Measurements from ENCODE around the gene CCDC180.
"Not testable (repeated sequence)": the region's sequence is repeated elsewhere in the genome, so short reads cannot be mapped to it uniquely, and the experiment has no call there.

CCDC180 gene

GRCh38 chr9:97307500-97308163 lies at the start of gene CCDC180:
CCDC180 (plus strand) TSS chr9:97307659; CDS start chr9:97308064, 405 bp downstream.
- no peak for DNase-seq

- not testable (repeated sequence) for DNase-seq
Measured at GRCh38 chr9:97259834-97260514, 47.5 kb upstream of the CCDC180 start.

- DNase-seq: no peak
Measured at GRCh38 chr9:97271292-97271691, 36.2 kb upstream of the CCDC180 start.

GRCh38 chr9:97272072-97272471 lies 35.4 kb upstream of the CCDC180 start:
- no peak for DNase-seq

- no peak for DNase-seq
Measured at GRCh38 chr9:97276310-97276852, 31.1 kb upstream of the CCDC180 start.

GRCh38 chr9:97277953-97278352 lies 29.5 kb upstream of the CCDC180 start:
- DNase-seq: no peak

- no peak for DNase-seq
Measured at GRCh38 chr9:97280755-97281330, 26.6 kb upstream of the CCDC180 start.

- no peak for DNase-seq
Measured at GRCh38 chr9:97283768-97284167, 23.7 kb upstream of the CCDC180 start.

GRCh38 chr9:97284798-97285197 lies 22.7 kb upstream of the CCDC180 start:
- no peak for DNase-seq

GRCh38 chr9:97292200-97292599 lies 15.3 kb upstream of the CCDC180 start:
- no peak for DNase-seq

- peak; percentile 89 for DNase-seq
Measured at GRCh38 chr9:97293207-97293721, 14.2 kb upstream of the CCDC180 start.

GRCh38 chr9:97293818-97294217 lies 13.6 kb upstream of the CCDC180 start:
- no peak for DNase-seq

GRCh38 chr9:97297889-97298288 lies 9.6 kb upstream of the CCDC180 start:
- no peak for DNase-seq

- no peak for DNase-seq
Measured at GRCh38 chr9:97299809-97300414, 7.5 kb upstream of the CCDC180 start.

- no peak for DNase-seq
Measured at GRCh38 chr9:97300586-97300985, 6.9 kb upstream of the CCDC180 start.

- DNase-seq: no peak
Measured at GRCh38 chr9:97301974-97302373, 5.5 kb upstream of the CCDC180 start.

- no peak for DNase-seq
Measured at GRCh38 chr9:97304586-97304985, 2.9 kb upstream of the CCDC180 start.

- DNase-seq: no peak
Measured at GRCh38 chr9:97305501-97306298, 1.8 kb upstream of the CCDC180 start.

- DNase-seq: no peak
Measured at GRCh38 chr9:97307091-97307490, 368 bp upstream of the CCDC180 start.

GRCh38 chr9:97309260-97309659 lies 1.8 kb downstream of the CCDC180 start:
- no peak for DNase-seq

GRCh38 chr9:97310023-97310422 lies 2.6 kb downstream of the CCDC180 start:
- no peak for DNase-seq

GRCh38 chr9:97310896-97311295 lies 3.4 kb downstream of the CCDC180 start:
- no peak for DNase-seq

Data from RPMI8226 (cell line).